Left ventricle myocardium superior (tissue), 1 donor: ENCODE data around the gene RAET1L. TPM values are rescaled to one million over a fixed set of nuclear protein-coding genes. Genes with fewer than 3 reads are reported as not detected.
A peak's percentile ranks its signal among the peaks of the same experiment; 100 is the strongest.

Experiments used
- ATAC-seq: fragments of 200-7000 bp; cut with Tn5 transposase; one replicate; pipeline ENCODE4 v1.9.1; 2020; ENCODE audit warnings: mild to moderate bottlenecking, moderate library complexity
- DNase-seq: peaks from one replicate; pipeline ENCODE4 v3.0.0-alpha.2; 2020
- intact Hi-C: fragments of 100-400 bp; cut with micrococcal nuclease; formaldehyde crosslinking; loops from one replicate; pipeline ENCODE4 v1.11.0; 2022
- total RNA-seq: library from RNA; stranded (reverse); fragmentation: NEBNext Ultra II Directional; extraction: Animal tissue kit (Norgen Biotek cat#: 25700); gene quantifications from one replicate; pipeline ENCODE4 v1.2.1, GENCODE V29; 2021
- donor health status: DM: no; HTN: yes; CAD: no; lungs with severe emphysema.

RAET1L gene
- total RNA-seq, 1 donor from 2014 or later, result not detected

DNA sequence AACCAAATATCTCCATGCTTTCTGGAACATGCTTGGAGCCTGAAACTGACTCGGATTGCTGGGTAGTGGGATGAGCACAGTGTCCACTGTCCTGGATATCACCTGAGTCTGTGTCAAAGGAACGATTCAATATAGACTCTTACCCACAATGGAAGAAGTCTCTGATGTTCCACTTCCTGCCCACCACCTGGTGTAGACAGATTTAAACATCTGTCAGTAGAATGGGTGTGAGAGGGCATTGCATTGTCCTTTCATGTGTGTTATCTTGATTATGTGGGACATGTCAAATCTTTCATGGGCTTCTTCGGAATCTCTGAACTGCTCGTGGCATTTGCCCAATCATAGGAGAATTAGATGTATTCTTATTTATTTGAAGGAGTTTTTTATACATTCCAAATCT, 22.8 kb upstream of the RAET1L start:
- DNase-seq, result no peak

DNA sequence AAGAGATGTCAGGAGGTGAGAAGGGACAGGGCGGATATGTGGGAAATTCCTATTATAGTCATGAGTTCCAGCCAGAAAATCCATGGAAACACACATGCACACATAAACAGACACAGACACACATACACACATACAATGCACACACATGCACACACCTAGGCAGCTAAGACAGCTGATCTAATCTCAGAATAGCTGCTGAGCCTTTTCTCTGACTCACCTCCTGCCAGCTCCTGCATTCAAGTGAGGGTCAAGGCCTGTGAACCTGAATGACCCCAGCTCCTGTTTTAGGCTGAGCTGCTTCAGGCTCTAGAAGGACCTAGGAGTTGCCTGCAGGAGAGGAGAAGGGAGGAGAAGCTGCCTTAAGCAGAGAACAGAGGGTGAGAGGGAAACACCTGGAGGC, 21.6 kb upstream of the RAET1L start:
- no peak for DNase-seq
- no peak for ATAC-seq
- intact Hi-C loops, result no loop called here

More for the DNA sequence above, 22.8 kb upstream of the RAET1L start:
- no peak for ATAC-seq
- intact Hi-C loops, result no loop called here

- intact Hi-C loops, result no loop called here
- DNase-seq (no peak), ATAC-seq (no peak)
These were observed 19.4 kb upstream of the RAET1L start for GRCh38 chr6:150044621-150045145.

DNA sequence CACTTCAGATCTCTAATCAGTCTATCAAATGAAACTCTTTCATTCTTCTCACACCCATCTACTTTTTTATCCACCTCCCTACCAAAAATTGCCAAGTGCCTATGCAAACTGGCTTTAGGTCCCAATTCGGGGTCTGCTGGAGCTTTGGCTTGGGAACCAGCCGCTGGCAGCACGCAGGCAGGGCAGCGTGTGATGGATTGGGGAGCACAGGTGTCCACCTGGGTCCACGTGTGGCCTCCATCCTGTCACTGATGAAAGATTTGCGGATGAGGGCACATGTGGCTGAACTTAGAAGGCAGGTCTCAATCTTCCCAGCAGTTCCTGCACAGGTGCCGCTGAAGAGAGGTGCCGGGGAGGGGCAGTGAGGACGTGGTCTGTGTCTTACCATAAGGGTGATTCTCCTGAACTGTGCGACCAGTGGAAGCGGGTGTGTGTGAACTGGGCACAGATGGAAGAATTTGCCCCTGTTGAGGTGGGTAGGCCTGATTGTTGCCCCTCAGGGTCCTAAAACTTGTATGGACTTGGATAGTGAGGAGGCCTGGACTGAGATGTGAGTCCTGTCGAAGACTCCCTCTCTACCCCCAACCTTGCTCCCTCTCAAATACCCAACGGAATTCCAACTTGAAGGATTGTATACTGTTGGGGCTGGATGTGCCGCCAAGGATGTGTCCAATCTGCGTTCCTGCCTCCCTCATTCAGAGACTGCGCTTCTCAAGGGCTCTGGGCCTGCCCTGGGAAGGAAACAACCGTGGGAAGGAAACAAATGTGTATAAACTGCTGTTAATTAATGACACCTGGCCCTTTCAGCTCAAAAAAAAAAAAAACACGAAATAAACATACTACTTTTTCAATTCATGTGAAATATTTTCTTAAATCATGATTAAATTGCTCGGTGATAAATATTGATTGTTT, 18.4 kb upstream of the RAET1L start:
- intact Hi-C loops, result no loop called here
- ATAC-seq (no peak), DNase-seq (no peak)

GRCh38 chr6:150043096-150043495, 17.8 kb upstream of the RAET1L start:
- DNase-seq (no peak), ATAC-seq (no peak)
- intact Hi-C loops, result no loop called here

DNA sequence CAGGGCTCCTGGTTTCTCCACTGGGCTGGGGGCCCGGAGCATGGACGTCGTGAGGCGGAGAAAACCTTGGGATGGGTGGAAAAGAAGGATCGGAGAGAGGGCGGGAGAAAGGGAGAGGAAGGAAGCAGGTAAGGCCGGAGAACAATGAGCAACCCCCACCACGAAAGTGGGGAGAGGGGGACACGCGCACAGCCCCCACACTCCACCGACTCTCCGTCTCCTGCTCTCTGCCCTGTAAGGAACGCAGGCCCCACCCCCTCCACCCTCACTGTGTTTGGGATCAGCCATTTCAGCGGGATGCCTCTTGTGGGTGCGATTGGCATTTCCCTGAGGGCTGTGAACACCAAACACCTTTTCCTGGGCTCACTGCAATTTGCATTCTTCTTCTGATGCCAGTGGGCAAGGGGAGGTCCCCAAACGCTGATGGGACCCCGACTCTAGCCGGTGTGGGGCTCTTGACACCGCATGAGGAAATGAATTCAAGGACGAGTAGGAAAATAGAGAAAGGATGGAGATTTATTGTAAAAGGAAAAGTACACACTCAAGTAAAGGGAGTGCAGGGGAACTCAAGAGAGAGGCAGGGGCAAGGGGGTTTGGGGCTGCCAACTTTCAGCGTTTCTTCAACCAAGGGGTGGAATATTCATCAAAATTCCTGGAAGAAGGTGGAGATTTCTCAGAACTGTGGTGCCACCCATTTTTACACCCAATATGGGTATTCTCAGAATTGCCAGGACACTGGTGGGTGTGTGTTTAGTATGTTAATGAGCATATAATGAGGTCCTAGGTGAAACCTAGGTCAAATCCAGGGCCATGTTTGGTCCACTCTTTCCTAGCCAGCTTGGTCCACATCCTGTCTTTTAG, 13.1 kb upstream of the RAET1L start:
- DNase-seq, result no peak
- intact Hi-C loops, result no loop called here
- ATAC-seq, result peak; percentile 36

DNA sequence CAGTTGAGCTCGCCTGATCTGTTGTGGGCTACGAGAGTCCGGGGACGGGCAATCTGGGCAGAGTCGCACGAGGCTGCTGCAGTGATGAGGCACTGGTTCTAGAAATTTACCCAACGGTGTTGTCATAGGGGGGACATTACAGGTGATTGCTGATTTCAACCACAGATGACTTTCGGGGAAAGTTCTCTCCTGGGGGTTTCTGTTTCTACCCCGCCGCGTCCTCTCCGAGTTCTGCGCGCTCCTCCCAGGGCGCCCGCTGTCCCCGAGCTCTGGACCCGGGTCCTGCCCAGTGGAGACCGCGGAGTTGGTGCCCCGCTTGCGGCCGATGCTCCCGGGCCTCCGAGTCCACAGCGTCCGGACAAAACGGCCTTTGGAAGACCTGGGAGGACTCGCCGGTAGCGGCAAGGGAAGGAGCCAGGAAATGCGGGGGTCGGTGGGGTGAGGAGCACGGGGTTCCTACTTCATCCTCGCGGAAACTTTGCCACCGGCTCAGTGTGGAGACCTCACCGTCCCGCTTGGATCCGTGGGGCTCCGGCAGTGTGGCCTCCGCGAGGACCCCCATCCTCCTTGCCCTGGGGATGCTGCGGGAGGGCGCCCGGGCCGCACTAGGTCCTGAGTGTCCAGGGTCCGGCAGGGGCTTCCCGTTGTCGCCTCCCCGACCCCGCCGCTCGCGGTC, 12.3 kb upstream of the RAET1L start:
- DNase-seq (no peak), ATAC-seq (no peak)
- intact Hi-C loops, result no loop called here

DNA sequence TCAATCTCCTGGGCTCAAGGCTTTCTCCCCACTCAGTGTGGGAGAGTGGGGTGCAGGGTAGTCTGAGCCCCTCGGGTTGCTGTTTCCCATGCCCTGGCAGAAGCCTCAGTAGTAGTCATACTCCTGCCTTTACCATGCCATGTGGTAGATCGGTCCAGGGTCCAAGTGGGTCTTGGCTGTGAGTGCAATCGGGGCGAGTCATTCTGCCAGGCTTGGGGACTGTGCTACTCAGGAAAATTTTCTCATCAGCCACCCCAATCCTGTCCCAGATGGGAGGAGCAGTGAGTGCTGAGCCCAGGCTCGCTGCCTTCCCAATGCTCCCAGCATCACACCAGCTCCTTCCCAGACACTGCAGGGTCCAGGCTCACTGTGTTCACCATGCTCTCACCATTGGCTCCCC, 10.7 kb upstream of the RAET1L start:
- intact Hi-C loops, result no loop called here
- ATAC-seq (no peak), DNase-seq (no peak)

GRCh38 chr6:150033207-150033771, 8.0 kb upstream of the RAET1L start:
- DNase-seq (no peak), ATAC-seq (no peak)
- intact Hi-C loops, result no loop called here

- intact Hi-C loops, result no loop called here
- DNase-seq, result no peak
- no peak for ATAC-seq
These were observed 7.3 kb upstream of the RAET1L start for GRCh38 chr6:150032598-150032997.

DNA sequence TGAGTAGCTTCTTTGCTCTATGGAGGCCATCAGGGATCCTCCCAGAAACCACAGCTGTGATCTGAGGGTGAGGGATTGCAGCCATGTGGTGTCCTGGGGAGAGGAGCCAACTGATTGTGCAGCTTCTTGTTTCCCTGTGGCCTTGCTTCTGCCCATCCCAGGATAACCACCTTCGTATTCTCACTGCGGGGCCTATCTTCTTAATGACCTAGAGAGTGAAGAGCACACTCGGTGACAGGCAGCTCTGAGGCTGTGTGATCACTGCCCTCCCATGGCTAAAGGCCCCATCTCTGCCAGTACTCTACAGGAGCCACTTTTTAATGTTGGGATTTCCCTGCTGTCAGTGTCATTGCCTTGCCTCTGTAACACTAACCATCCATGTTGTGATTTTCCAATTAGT, 5.3 kb upstream of the RAET1L start:
- ATAC-seq, result no peak
- DNase-seq, result no peak
- intact Hi-C loops, result no loop called here

- ATAC-seq, result no peak
- DNase-seq, result no peak
- intact Hi-C loops, result no loop called here
These were observed 4.4 kb upstream of the RAET1L start for GRCh38 chr6:150029749-150030148.

- intact Hi-C loops, result no loop called here
- no peak for ATAC-seq
- no peak for DNase-seq
These were observed 3.9 kb upstream of the RAET1L start for GRCh38 chr6:150029276-150029675.

- no peak for DNase-seq
- ATAC-seq, result no peak
- intact Hi-C loops, result no loop called here
These were observed 3.5 kb upstream of the RAET1L start for GRCh38 chr6:150028799-150029198.

GRCh38 chr6:150027806-150028565, 2.7 kb upstream of the RAET1L start:
- ATAC-seq, result no peak
- intact Hi-C loops, result no loop called here
- DNase-seq, result no peak

GRCh38 chr6:150026976-150027805, 1.9 kb upstream of the RAET1L start:
- no peak for ATAC-seq
- DNase-seq, result no peak
- intact Hi-C loops, result no loop called here

DNA sequence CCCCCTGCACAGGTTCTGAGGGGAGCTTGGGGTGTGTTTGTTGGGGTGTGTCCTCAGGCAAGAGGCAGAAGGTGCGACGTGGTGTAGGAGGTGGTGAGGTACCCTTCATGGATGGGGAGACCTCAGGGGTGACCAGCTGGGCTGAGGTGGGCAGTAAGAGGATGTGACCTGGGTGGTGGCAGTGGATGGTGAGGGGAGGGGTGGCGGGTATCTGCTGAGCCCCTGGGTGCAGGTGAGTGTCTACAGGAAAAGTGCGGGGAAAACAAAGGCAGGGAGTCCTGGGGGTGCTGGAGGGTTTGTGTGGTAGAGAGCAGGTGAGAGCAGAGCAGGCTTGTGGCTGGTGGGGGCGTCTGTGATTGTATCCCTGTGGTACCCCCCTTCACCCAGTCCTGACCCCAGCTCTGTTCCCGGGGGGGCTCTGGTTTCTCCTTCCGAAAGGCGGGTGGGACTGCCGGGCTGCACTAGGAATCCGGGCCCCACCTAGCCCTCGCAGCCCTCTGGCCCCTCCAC, 631 bp downstream of the RAET1L start:
- intact Hi-C loops, result no loop called here
- no peak for DNase-seq
- no peak for ATAC-seq
